Effector memory CD8-positive, alpha-beta T cell (primary cell): ENCODE results near the gene NRIP1.

Source experiments
- ATAC-seq: fragments of 150-1000 bp; cut with Tn5 transposase; replicated peaks from 2 replicates; pipeline ENCODE4 v1.10.0; 2021; ENCODE audit warnings: mild to moderate bottlenecking, moderate library complexity
- DNase-seq, 3 experiments: peaks; one replicate each; pipeline ENCODE4 v3.0.0; 2021
- H3K27ac Mint-ChIP-seq, 2 donors: one replicate each; pipeline ENCODE4 v1.8.0; 2022; ENCODE audit warnings: mild to moderate bottlenecking in 2 of 2, mixed read lengths in 2 of 2, moderate library complexity in 2 of 2
- H3K27me3 Mint-ChIP-seq, 2 donors: one replicate each; pipeline ENCODE4 v1.8.0; 2022; ENCODE audit warnings: mixed read lengths in 2 of 2
- H3K36me3 Mint-ChIP-seq: one replicate; pipeline ENCODE4 v1.8.0; 2022; ENCODE audit warnings: mild to moderate bottlenecking, moderate library complexity, mixed read lengths; ENCODE audit not compliant: insufficient read depth
- H3K4me1 Mint-ChIP-seq, 2 donors: one replicate each; pipeline ENCODE4 v1.8.0; 2022; ENCODE audit warnings: low read depth in 2 of 2, mixed read lengths in 2 of 2
- H3K4me3 Mint-ChIP-seq, 2 donors: one replicate each; pipeline ENCODE4 v1.8.0; 2022; ENCODE audit warnings: mild to moderate bottlenecking in 2 of 2, mixed read lengths in 2 of 2, moderate library complexity in 2 of 2
- H3K9me3 Mint-ChIP-seq, 2 donors: one replicate each; pipeline ENCODE4 v1.8.0; 2022; ENCODE audit warnings: mixed read lengths in 2 of 2

NRIP1 gene

GRCh38 chr21:14917762-14918161 lies 147.0 kb downstream of the NRIP1 start:
- Mint-ChIP-seq H3K4me1 (no peaks in the 10 kb centered on the region), H3K36me3 (peaks cover 2% of the 10 kb centered on the region), H3K4me3 (no peak overlapping the region)

DNA sequence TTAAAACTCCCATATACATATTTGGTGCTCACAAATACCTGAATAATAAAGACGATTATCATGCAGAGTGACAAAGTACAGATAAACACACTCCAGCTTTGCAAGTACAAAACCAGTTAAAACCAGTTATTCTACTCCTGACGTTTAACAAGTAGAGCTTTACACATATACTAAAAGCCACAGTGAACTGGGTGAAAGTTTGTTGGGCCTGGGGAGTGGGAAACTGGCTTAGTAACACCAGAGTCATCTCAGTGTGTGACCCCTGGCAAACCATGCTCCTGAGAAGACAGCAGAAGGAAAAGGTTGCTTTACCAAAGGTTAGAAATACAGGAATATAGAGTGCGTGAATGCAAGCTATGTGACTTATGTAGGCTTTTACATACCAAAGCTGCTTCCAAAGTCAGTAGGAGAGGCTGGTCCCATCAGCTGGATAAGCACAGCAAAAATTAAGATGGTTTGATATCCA lies 148.1 kb downstream of the NRIP1 start:
- Mint-ChIP-seq H3K36me3 (no peaks in the 10 kb centered on the region), H3K4me3 (no peak overlapping the region), H3K27ac (no peak overlapping the region), H3K27me3 (peaks cover 0 to 9% of the 10 kb centered on the region in 2 donors), H3K9me3 (no peaks in the 10 kb centered on the region), H3K4me1 (no peaks in the 10 kb centered on the region)
- ATAC-seq (no peak), DNase-seq (no peak)

More at GRCh38 chr21:14917762-14918161, 147.0 kb downstream of the NRIP1 start:
- H3K9me3 Mint-ChIP-seq = no peaks in the 10 kb centered on the region
- H3K27me3 Mint-ChIP-seq = peaks cover 0 to 4% of the 10 kb centered on the region in 2 donors
- ATAC-seq (no peak), DNase-seq (no peak)
- no peak overlapping the region for H3K27ac Mint-ChIP-seq

- Mint-ChIP-seq H3K9me3 (peaks cover 0 to 2% of the 10 kb centered on the region in 2 donors), H3K4me3 (no peak overlapping the region), H3K4me1 (no peaks in the 10 kb centered on the region), H3K36me3 (peaks cover 5% of the 10 kb centered on the region), H3K27me3 (peaks cover 7 to 18% of the 10 kb centered on the region in 2 donors), H3K27ac (no peak overlapping the region)
- ATAC-seq (peak; percentile 58), DNase-seq (no peak)
Measured at GRCh38 chr21:14913638-14914037, 151.2 kb downstream of the NRIP1 start.

- H3K36me3 Mint-ChIP-seq = peaks cover 5% of the 10 kb centered on the region
- H3K4me1 Mint-ChIP-seq = no peaks in the 10 kb centered on the region
- ATAC-seq (no peak), DNase-seq (no peak)
- H3K27ac Mint-ChIP-seq = no peak overlapping the region
- H3K27me3 Mint-ChIP-seq = peaks cover 7 to 18% of the 10 kb centered on the region in 2 donors
- H3K9me3 Mint-ChIP-seq = peaks cover 0 to 2% of the 10 kb centered on the region in 2 donors
- H3K4me3 Mint-ChIP-seq = no peak overlapping the region
Measured at GRCh38 chr21:14911351-14911750, 153.4 kb downstream of the NRIP1 start.
